Kidney (tissue), 14 donors: ENCODE measurements around the gene CCDC12. TPM values are rescaled to one million over a fixed set of nuclear protein-coding genes. Genes with fewer than 3 reads are reported as not detected.
A peak's percentile ranks its signal among the peaks of the same experiment; 100 is the strongest.

Experiments
- DNase-seq, 5 donors: peaks; one replicate each; pipeline ENCODE4 v3.0.0-alpha.2; 2013 to 2020
- FAIRE-seq: peaks from 2 replicates; lab custom pipeline; 2012; peaks lifted over from hg19 to GRCh38; lab: Jason Lieb, UNC
- H3K27ac ChIP-seq, 2 donors: one replicate each; pipeline ENCODE4 v1.7.0; 2013; ENCODE audit warnings: low read depth in 2 of 2, low read length in 2 of 2, inconsistent platforms in 1 of 2
- H3K27me3 ChIP-seq: one replicate; pipeline ENCODE4 v1.7.1; 2013; ENCODE audit warnings: low read length, inconsistent platforms; ENCODE audit not compliant: control insufficient read depth, insufficient read depth
- H3K36me3 ChIP-seq, 3 donors: one replicate each; pipeline versions ENCODE4 v1.7.0 to v1.7.1; 2013; ENCODE audit warnings: low read length in 3 of 3, control low read depth in 1 of 3, inconsistent platforms in 1 of 3; ENCODE audit not compliant: insufficient read depth in 3 of 3, control insufficient read depth in 2 of 3
- H3K4me1 ChIP-seq, 3 donors: one replicate each; pipeline versions ENCODE4 v1.7.0 to v1.7.1; 2013; ENCODE audit warnings: low read length in 3 of 3, inconsistent platforms in 1 of 3, low read depth in 1 of 3; ENCODE audit not compliant: control insufficient read depth in 2 of 3, insufficient read depth in 2 of 3
- H3K4me3 ChIP-seq, 3 donors: one replicate each; pipeline versions ENCODE4 v1.7.0 to v1.8.1; 2013; ENCODE audit warnings: low read length in 3 of 3, control low read depth in 1 of 3, inconsistent platforms in 1 of 3
- H3K9ac ChIP-seq, 3 donors: one replicate each; pipeline versions ENCODE4 v1.7.0 to v1.7.1; 2013; ENCODE audit warnings: low read length in 3 of 3, control low read depth in 1 of 3, inconsistent platforms in 1 of 3
- H3K9me3 ChIP-seq, 3 donors: one replicate each; pipeline versions ENCODE4 v1.7.0 to v1.7.1; 2013; ENCODE audit warnings: low read length in 3 of 3, control low read depth in 1 of 3, inconsistent platforms in 1 of 3; ENCODE audit not compliant: control insufficient read depth in 2 of 3, insufficient read depth in 1 of 3
- CTCF ChIP-seq: IDR thresholded peaks from 3 replicates; pipeline ENCODE4 v1.5.1; 2012; ENCODE audit warnings: mild to moderate bottlenecking, moderate library complexity, borderline replicate concordance; ENCODE audit not compliant: insufficient read depth; ENCODE audit errors: extremely low read depth
- intact Hi-C: fragments of 100-400 bp; cut with DNase I; formaldehyde crosslinking; loops from one replicate; pipeline ENCODE4 v1.11.1; 2022
- polyA plus RNA-seq: library from polyadenylated mRNA; stranded (reverse); fragments of 350-450 nt; fragmentation: Illumina TruSeq; extraction: RNeasy Lipid Tissue Mini Kit (QIAGEN cat#74804); gene quantifications from one replicate; pipeline ENCODE4 v1.2.3, GENCODE V29; 2014; ENCODE audit warnings: low read depth, low replicate concordance; ENCODE audit not compliant: insufficient read depth
- total RNA-seq: library from RNA; stranded (reverse); fragmentation: NEBNext Ultra II Directional; extraction: Animal tissue kit (Norgen Biotek cat#: 25700); gene quantifications from one replicate; pipeline ENCODE4 v1.2.1, GENCODE V29; 2021
- donor health status: control.
- donor health status: control.
- donor health status: control.
- donor health status: control.
- donor health status: control.
- donor health status: DM: yes; HTN: yes; CAD: no.
- donor health status: Normal renal cell carcinoma (clear cell type).

CCDC12 gene
- total and polyA plus RNA-seq, 2 donors from 2014 or later: 59.7 to 85.6 TPM

GRCh38 chr3:46955157-46955556 lies 21.4 kb downstream of the CCDC12 start:
- FAIRE-seq: no peak

GRCh38 chr3:46954178-46954577 lies 22.4 kb downstream of the CCDC12 start:
- no peak for FAIRE-seq

More at GRCh38 chr3:46955157-46955556, 21.4 kb downstream of the CCDC12 start:
- Histone ChIP-seq H3K9ac (no peak overlapping the region), H3K4me3 (no peak overlapping the region), H3K36me3 (no peaks in the 10 kb centered on the region), H3K9me3 (no peaks in the 10 kb centered on the region), H3K27me3 (no peaks in the 10 kb centered on the region), H3K4me1 (peaks cover 0 to 53% (median 35%) of the 10 kb centered on the region in 3 donors), H3K27ac (peak overlapping the region; percentile 76 to 80)
- peak in 1 of 5 donors; percentile 4 for DNase-seq
- TF ChIP-seq CTCF: no peak
- intact Hi-C loops: no loop called here

GRCh38 chr3:46953234-46954010 lies 23.1 kb downstream of the CCDC12 start:
- Histone ChIP-seq H3K4me3 (no peak overlapping the region), H3K36me3 (no peaks in the 10 kb centered on the region), H3K9ac (peak overlapping the region in 2 of 3 donors; percentile 16 to 34), H3K9me3 (no peaks in the 10 kb centered on the region), H3K4me1 (peaks cover 0 to 53% (median 33%) of the 10 kb centered on the region in 3 donors), H3K27ac (peak overlapping the region; percentile 49 to 76), H3K27me3 (no peaks in the 10 kb centered on the region)
- intact Hi-C loops: no loop called here
- TF ChIP-seq CTCF: no peak
- DNase-seq: peak in 1 of 5 donors; percentile 32
- no peak for FAIRE-seq

More at GRCh38 chr3:46954178-46954577, 22.4 kb downstream of the CCDC12 start:
- Histone ChIP-seq H3K4me3 (no peak overlapping the region), H3K9ac (peak overlapping the region in 1 of 3 donors; percentile 34), H3K27ac (peak overlapping the region; percentile 49 to 76), H3K9me3 (no peaks in the 10 kb centered on the region), H3K4me1 (peaks cover 0 to 53% (median 32%) of the 10 kb centered on the region in 3 donors), H3K36me3 (no peaks in the 10 kb centered on the region), H3K27me3 (no peaks in the 10 kb centered on the region)
- intact Hi-C loops: no loop called here
- no peak for DNase-seq
- no peak for TF ChIP-seq CTCF
